GM19324 (cell line): ENCODE data around the gene SEMA3F.

ENCODE experiments used
- ATAC-seq: cut with Tn5 transposase; IDR thresholded peaks from one replicate; pipeline ENCODE4 v1.9.1; 2021; ENCODE audit warnings: mild to moderate bottlenecking, moderate library complexity; ENCODE audit not compliant: unreplicated experiment, low FRiP score

SEMA3F gene

DNA sequence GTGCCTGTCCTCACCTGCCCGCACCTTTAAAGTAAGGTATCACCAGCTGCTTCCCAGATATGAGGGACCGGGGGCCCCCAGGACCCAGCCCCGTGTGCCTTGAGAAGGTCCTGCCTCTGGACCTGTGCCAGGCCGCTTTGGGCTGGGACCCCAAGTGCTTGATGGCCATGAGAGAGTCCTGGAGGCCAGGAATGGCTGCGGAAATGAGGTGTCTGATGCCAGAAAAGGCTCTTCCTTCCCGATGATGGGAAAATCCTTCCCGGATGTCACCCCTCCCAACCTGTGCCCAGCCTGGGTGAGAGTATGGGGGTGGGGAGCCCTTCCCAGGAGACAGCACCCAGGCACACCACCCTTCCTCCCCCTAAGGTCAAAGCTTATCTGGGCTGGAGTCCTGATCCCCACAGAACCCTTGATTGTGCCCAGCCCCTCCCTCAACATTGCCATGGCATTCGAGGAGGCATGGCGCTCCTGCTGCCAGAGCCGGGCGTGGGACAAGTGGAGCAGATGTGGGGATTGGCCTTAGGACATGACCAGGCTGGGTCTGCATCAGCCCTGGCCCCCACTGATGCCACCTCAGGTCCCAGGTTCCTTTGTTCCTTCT lies 14.2 kb downstream of the SEMA3F start:
- no peak for ATAC-seq

- no peak for ATAC-seq
These were observed 14.7 kb downstream of the SEMA3F start for GRCh38 chr3:50169858-50170257.

GRCh38 chr3:50170689-50171088 lies 15.6 kb downstream of the SEMA3F start:
- no peak for ATAC-seq

- no peak for ATAC-seq
These were observed 16.6 kb downstream of the SEMA3F start for GRCh38 chr3:50171540-50172301.

DNA sequence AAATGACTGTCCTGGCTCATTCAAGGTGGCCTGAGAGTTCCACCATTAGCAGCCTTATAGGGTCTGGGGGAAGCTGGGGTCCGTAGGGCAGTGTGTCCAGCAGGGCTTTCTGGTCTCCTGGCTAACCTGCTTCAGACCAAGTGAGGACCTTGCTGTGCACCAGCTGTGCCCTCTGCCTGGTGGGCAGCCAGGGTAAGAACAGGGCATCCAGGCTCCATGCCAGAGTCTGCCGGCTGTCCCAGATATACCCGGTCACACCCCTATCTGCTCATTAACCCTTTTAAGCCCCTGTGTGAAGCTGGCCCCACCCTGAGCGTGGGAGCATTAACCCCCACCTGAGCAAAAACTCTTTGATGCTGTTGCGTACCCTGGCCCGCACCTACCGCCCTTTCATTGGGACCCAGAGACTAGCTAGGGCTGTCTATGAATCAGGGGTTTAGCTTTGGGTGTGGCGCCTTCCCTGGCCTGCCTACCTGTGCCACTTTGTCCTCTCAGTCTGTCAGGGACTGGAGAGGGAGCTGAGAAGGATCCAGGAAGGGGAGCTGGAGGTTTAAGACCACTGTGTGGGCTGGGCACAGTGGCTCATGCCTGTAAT lies 17.6 kb downstream of the SEMA3F start:
- ATAC-seq, result no peak

DNA sequence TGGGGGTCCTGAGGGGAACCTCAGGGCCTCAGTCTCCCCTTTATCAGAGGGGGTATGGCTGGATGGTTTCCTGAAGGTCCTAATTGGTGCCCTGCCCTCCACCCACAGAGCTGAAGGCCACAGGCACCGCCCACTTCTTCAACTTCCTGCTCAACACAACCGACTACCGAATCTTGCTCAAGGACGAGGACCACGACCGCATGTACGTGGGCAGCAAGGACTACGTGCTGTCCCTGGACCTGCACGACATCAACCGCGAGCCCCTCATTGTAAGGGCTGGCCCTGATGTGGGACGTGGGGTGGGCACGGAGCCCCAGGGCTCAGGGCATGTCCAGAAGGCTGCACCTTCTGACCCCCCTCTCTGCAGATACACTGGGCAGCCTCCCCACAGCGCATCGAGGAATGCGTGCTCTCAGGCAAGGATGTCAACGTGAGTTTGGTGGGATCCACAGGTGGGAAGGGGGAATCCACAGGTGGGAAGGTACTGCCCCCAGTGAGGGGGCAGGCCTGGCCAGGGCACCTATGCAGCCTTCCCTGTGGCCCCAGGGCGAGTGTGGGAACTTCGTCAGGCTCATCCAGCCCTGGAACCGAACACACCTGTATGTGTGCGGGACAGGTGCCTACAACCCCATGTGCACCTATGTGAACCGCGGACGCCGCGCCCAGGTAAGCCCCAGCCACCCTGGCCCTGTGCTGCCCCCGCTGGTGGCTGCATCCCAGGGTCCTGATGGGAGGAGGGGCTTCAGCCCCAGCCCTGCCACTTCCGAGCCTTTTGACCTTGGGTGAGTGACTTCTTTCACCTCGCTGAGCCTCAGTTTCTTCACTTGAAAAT lies 18.8 kb downstream of the SEMA3F start:
- ATAC-seq, result no peak

- no peak for ATAC-seq
These were observed 19.4 kb downstream of the SEMA3F start for GRCh38 chr3:50174517-50174895.

DNA sequence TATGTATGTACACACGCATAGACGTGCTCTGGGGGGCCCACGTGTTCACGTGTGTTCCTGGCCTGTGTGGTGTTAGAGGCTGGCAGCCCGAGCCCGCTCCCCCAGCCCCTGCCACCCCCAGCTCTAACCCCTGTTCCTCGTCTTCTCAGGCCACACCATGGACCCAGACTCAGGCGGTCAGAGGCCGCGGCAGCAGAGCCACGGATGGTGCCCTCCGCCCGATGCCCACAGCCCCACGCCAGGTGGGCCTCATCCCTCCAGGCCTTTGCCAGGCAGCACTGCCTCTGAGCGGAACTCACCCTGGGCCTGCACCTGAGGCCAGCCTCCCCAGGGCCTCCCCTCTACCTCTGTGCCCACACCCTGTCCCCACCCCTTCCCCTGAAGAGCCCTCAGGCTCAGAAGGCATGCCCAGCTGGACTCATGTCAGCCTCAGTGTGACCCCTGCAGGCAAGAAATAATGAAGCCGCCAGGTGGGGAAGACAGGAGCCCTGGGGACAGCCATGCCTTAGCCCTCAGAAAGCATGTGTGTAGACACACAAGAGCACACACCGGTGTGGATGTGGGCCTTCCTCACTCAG lies 19.9 kb downstream of the SEMA3F start:
- no peak for ATAC-seq

DNA sequence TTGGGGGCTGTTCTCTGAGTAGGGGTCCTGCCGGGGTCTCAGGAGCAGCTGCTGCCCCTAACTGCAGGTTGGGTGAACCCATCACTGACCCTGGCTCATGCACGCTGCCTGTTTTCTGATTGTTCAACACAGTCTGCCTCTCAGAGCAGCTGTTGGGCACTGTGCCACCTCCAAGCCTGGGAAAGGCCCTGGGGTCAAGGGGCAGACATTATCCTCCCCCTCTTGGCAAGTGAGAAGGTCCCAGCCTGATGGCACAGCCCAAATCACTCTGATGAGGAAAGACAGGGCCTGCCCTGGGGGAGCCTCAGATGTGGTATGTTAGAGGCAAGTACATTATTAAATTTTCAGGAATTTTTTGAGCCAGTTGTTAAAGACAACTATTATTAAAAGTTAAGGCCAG lies 22.2 kb downstream of the SEMA3F start:
- ATAC-seq, result no peak

DNA sequence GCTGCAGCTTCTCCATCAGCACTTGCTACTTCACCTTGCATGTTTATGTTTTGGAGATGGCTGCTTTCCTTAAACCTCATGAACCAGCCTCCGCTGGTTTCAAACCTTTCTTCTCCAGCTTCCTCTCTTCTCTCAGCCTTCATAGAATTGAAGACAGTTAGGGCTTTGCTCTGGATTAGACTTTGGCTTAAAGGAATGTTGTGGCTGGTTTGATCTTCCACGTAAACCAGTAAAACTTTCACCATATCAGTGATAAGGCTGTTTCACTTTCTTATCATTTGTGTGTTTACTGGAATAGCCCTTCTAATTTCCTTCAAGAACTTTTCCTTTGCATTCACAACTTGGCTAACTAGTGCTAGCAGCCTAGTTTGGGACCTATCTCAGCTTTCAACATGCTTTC lies 24.6 kb downstream of the SEMA3F start:
- ATAC-seq, result no peak

- no peak for ATAC-seq
These were observed 26.9 kb downstream of the SEMA3F start for GRCh38 chr3:50181985-50182384.

DNA sequence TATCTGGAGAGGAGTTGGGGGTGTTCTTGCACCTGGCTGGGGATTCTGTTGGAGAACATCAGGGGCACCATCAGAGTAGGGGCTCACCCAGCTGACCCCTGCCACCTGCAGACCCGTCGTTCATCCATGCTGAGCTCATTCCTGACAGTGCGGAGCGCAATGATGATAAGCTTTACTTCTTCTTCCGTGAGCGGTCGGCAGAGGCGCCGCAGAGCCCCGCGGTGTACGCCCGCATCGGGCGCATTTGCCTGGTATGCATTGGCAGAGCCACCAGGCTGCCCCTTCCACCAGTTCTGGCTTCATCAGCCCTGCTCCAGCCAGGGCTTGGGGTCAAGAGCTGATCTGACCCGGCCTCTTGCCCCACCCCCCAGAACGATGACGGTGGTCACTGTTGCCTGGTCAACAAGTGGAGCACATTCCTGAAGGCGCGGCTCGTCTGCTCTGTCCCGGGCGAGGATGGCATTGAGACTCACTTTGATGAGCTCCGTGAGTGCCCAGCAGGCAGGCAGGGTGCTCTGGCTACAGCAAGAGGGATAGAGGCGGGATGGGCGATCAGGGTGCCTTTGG lies 27.5 kb downstream of the SEMA3F start:
- ATAC-seq, result no peak

- ATAC-seq, result no peak
These were observed 28.6 kb downstream of the SEMA3F start for GRCh38 chr3:50183755-50184154.

- ATAC-seq, result no peak
These were observed 29.3 kb downstream of the SEMA3F start for GRCh38 chr3:50184242-50184978.

GRCh38 chr3:50185230-50185629 lies 30.1 kb downstream of the SEMA3F start:
- ATAC-seq, result no peak

- no peak for ATAC-seq
These were observed 31.0 kb downstream of the SEMA3F start for GRCh38 chr3:50186096-50186495.

DNA sequence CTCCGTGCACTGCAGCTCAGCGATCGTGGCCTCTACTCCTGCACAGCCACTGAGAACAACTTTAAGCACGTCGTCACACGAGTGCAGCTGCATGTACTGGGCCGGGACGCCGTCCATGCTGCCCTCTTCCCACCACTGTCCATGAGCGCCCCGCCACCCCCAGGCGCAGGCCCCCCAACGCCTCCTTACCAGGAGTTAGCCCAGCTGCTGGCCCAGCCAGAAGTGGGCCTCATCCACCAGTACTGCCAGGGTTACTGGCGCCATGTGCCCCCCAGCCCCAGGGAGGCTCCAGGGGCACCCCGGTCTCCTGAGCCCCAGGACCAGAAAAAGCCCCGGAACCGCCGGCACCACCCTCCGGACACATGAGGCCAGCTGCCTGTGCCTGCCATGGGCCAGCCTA lies 32.6 kb downstream of the SEMA3F start:
- ATAC-seq, result no peak

DNA sequence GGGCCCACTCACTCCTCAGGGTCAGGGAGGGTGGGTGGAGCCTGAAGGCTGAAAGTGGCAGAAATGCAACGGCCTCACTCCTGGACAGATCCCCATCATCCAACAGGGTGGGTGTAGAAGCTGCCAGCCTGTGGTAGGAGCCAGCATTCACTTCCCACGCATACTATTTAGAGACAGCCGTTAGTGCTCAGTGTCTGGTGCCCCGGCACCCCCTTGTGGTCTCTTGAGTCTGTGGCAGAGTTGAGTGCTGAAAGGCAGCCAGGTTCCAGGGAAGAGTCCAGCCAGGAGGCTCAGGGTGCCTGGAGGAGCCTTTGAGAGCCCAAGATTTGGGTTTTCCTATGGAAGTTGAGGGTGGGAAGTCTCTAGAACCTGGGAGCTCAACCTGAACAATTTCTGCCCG lies 34.1 kb downstream of the SEMA3F start:
- no peak for ATAC-seq

GRCh38 chr3:50189989-50190388 lies 34.9 kb downstream of the SEMA3F start:
- no peak for ATAC-seq
